HG02885 (cell line): ENCODE measurements around the gene KCTD15.

ENCODE experiments used
- ATAC-seq: cut with Tn5 transposase; IDR thresholded peaks from one replicate; pipeline ENCODE4 v1.9.1; 2021; ENCODE audit warnings: mild to moderate bottlenecking; ENCODE audit not compliant: unreplicated experiment, poor library complexity

The KCTD15 gene

GRCh38 chr19:33796164-33796875 lies at the start of gene KCTD15:
KCTD15 (plus strand) TSS chr19:33796870; CDS start chr19:33800455, 3,585 bp downstream.
- no peak for ATAC-seq

GRCh38 chr19:33747273-33747672 lies 49.4 kb upstream of the KCTD15 start:
- ATAC-seq = no peak

- no peak for ATAC-seq
Measured at GRCh38 chr19:33748231-33748630, 48.4 kb upstream of the KCTD15 start.

- no peak for ATAC-seq
Measured at GRCh38 chr19:33749016-33749415, 47.7 kb upstream of the KCTD15 start.

GRCh38 chr19:33749619-33750175 lies 47.0 kb upstream of the KCTD15 start:
- ATAC-seq = no peak

- no peak for ATAC-seq
Measured at GRCh38 chr19:33750587-33751435, 45.9 kb upstream of the KCTD15 start.

- ATAC-seq = no peak
Measured at GRCh38 chr19:33751436-33751770, 45.3 kb upstream of the KCTD15 start.

GRCh38 chr19:33752018-33752800 lies 44.5 kb upstream of the KCTD15 start:
- no peak for ATAC-seq

GRCh38 chr19:33752945-33753344 lies 43.7 kb upstream of the KCTD15 start:
- no peak for ATAC-seq

- ATAC-seq = no peak
Measured at GRCh38 chr19:33754361-33754760, 42.3 kb upstream of the KCTD15 start.

- ATAC-seq = no peak
Measured at GRCh38 chr19:33755099-33756035, 41.3 kb upstream of the KCTD15 start.

- no peak for ATAC-seq
Measured at GRCh38 chr19:33756177-33756576, 40.5 kb upstream of the KCTD15 start.

GRCh38 chr19:33758541-33759013 lies 38.1 kb upstream of the KCTD15 start:
- no peak for ATAC-seq

GRCh38 chr19:33759356-33759755 lies 37.3 kb upstream of the KCTD15 start:
- ATAC-seq = no peak

- ATAC-seq = no peak
Measured at GRCh38 chr19:33763633-33764371, 32.9 kb upstream of the KCTD15 start.

GRCh38 chr19:33766623-33767022 lies 30.0 kb upstream of the KCTD15 start:
- ATAC-seq = no peak

GRCh38 chr19:33767898-33768413 lies 28.7 kb upstream of the KCTD15 start:
- ATAC-seq = no peak

GRCh38 chr19:33769208-33769607 lies 27.5 kb upstream of the KCTD15 start:
- no peak for ATAC-seq

GRCh38 chr19:33770107-33770506 lies 26.6 kb upstream of the KCTD15 start:
- no peak for ATAC-seq
